SU-DHL-6 (cell line): Measurements from ENCODE around the gene CYB561.
"Not testable (repeated sequence)": the region's sequence is repeated elsewhere in the genome, so short reads cannot be mapped to it uniquely, and the experiment has no call there.

ENCODE experiments used
- H2AFZ ChIP-seq: fragments of 200-600 bp; sonication (generic); 2 replicates; pipeline ENCODE4 v1.6.1; 2014; ENCODE audit warnings: low read depth, mild to moderate bottlenecking, moderate library complexity, mixed read lengths, antibody characterized with exemption, low read length; ENCODE audit not compliant: severe bottlenecking
- H3F3A ChIP-seq: fragments of 200-600 bp; shearing (Covaris generic); 2 replicates; pipeline ENCODE4 v1.6.0; 2016; ENCODE audit warnings: antibody characterized with exemption, mild to moderate bottlenecking; ENCODE audit not compliant: insufficient read depth
- H3K27ac ChIP-seq: fragments of 200-600 bp; sonication (generic); 2 replicates; pipeline ENCODE4 v1.5.1; 2016; ENCODE audit warnings: low read depth, mild to moderate bottlenecking, low read length, moderate library complexity, mixed read lengths
- H3K27me3 ChIP-seq: fragments of 200-600 bp; sonication (generic), shearing (Covaris generic); 2 replicates; pipeline ENCODE4 v1.6.0; 2014; ENCODE audit warnings: mild to moderate bottlenecking, low read length
- H3K36me3 ChIP-seq: fragments of 200-600 bp; sonication (generic); 2 replicates; pipeline ENCODE4 v1.6.1; 2014; ENCODE audit warnings: mild to moderate bottlenecking, low read length, mixed read lengths
- H3K4me2 ChIP-seq: fragments of 300-600, 200-600 bp; shearing (Covaris generic), sonication (generic); 2 replicates; pipeline ENCODE4 v1.6.0; 2014; ENCODE audit warnings: low read length, low read depth, mild to moderate bottlenecking; ENCODE audit not compliant: poor library complexity, severe bottlenecking
- H3K4me3 ChIP-seq: fragments of 200-600 bp; sonication (generic); 2 replicates; pipeline ENCODE4 v1.5.1; 2014; ENCODE audit warnings: antibody characterized with exemption, low read length, mild to moderate bottlenecking, mixed read lengths; ENCODE audit not compliant: insufficient read depth, poor library complexity, severe bottlenecking
- H3K79me2 ChIP-seq: fragments of 200-600 bp; sonication (generic); 2 replicates; pipeline ENCODE4 v1.6.1; 2014; ENCODE audit warnings: mild to moderate bottlenecking, low read length, moderate library complexity; ENCODE audit not compliant: insufficient read depth
- H3K9ac ChIP-seq: fragments of 200-600 bp; sonication (generic); 2 replicates; pipeline ENCODE4 v1.7.0; 2014; ENCODE audit warnings: mild to moderate bottlenecking, low read length
- H3K9me2 ChIP-seq: fragments of 200-600 bp; sonication (generic); replicated peaks from 2 replicates; pipeline ENCODE4 v1.6.1; 2014; ENCODE audit warnings: low read length; ENCODE audit not compliant: insufficient read depth
- H3K9me3 ChIP-seq: fragments of 200-600 bp; sonication (generic); 2 replicates; pipeline ENCODE4 v1.6.1; 2014; ENCODE audit warnings: low read length, mixed read lengths; ENCODE audit not compliant: insufficient read depth
- H4K20me1 ChIP-seq: fragments of 200-600 bp; sonication (generic); 2 replicates; pipeline ENCODE4 v1.6.1; 2014; ENCODE audit warnings: low read depth, mild to moderate bottlenecking, antibody characterized with exemption, low read length, moderate library complexity, mixed read lengths
- EZH2phosphoT487 ChIP-seq: fragments of 200-600 bp; sonication (generic), shearing (Covaris generic); conservative IDR thresholded peaks from 2 replicates; pipeline ENCODE4 v1.6.1; 2018; ENCODE audit warnings: mild to moderate bottlenecking, antibody characterized with exemption, low read length, moderate library complexity, mixed read lengths
- TF ChIP-seq, protein P1 (sequence below): fragments of 200-600 bp; sonication (generic); IDR thresholded peaks from one replicate; pipeline ENCODE4 v1.5.1; 2017; ENCODE audit warnings: antibody characterized with exemption, mild to moderate bottlenecking, low read length, moderate library complexity; ENCODE audit not compliant: insufficient read depth, poor library complexity, severe bottlenecking

Gene CYB561

GRCh38 chr17:63458478-63458877 lies 12.4 kb upstream of the CYB561 start:
- Histone ChIP-seq H3K27ac (no peak overlapping the region), H3K4me3 (no peak overlapping the region), H3K36me3 (no peaks in the 10 kb centered on the region), H4K20me1 (no peaks in the 10 kb centered on the region), H2AFZ (no peak overlapping the region), H3K4me2 (no peak overlapping the region), H3K79me2 (no peaks in the 10 kb centered on the region), H3K27me3 (no peaks in the 10 kb centered on the region), H3K9me2 (no peaks in the 10 kb centered on the region), H3F3A (no peaks in the 10 kb centered on the region), H3K9me3 (no peaks in the 10 kb centered on the region), H3K9ac (no peak overlapping the region)
- no peak for TF ChIP-seq EZH2phosphoT487
- TF ChIP-seq, protein P1, sequence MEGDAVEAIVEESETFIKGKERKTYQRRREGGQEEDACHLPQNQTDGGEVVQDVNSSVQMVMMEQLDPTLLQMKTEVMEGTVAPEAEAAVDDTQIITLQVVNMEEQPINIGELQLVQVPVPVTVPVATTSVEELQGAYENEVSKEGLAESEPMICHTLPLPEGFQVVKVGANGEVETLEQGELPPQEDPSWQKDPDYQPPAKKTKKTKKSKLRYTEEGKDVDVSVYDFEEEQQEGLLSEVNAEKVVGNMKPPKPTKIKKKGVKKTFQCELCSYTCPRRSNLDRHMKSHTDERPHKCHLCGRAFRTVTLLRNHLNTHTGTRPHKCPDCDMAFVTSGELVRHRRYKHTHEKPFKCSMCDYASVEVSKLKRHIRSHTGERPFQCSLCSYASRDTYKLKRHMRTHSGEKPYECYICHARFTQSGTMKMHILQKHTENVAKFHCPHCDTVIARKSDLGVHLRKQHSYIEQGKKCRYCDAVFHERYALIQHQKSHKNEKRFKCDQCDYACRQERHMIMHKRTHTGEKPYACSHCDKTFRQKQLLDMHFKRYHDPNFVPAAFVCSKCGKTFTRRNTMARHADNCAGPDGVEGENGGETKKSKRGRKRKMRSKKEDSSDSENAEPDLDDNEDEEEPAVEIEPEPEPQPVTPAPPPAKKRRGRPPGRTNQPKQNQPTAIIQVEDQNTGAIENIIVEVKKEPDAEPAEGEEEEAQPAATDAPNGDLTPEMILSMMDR: no peak

- TF ChIP-seq EZH2phosphoT487: no peak
- TF ChIP-seq, protein P1: no peak
- H3K9me3 ChIP-seq: no peaks in the 10 kb centered on the region
- no peaks in the 10 kb centered on the region for H3K79me2 ChIP-seq
- no peak overlapping the region for H3K4me3 ChIP-seq
- no peak overlapping the region for H3K27ac ChIP-seq
- H3K9ac ChIP-seq: no peak overlapping the region
- H4K20me1 ChIP-seq: no peaks in the 10 kb centered on the region
- H3K9me2 ChIP-seq: no peaks in the 10 kb centered on the region
- no peak overlapping the region for H3K4me2 ChIP-seq
- H3F3A ChIP-seq: no peaks in the 10 kb centered on the region
- H3K36me3 ChIP-seq: no peaks in the 10 kb centered on the region
- H2AFZ ChIP-seq: no peak overlapping the region
- H3K27me3 ChIP-seq: no peaks in the 10 kb centered on the region
Measured at GRCh38 chr17:63455417-63455816, 9.3 kb upstream of the CYB561 start.

DNA sequence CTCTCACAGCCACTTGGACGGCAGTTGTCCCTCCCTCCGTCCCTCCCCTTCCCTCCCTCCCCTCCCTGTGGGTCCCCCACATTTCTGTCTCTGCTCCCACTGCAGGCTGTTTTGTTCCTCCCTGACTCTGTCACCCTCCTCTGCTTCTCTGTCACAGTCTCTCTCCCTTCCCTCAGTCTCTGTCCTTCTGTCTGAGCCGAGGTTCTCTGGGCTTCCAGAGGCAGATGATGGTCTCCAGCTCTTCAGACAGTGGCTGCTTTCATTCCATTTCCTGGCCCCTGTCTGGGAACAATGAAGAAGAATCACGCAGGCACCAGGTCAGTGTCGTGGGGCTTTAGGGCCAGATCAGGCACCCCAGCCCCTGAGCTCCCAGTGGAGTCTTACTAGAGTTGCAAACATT lies 8.8 kb upstream of the CYB561 start:
- TF ChIP-seq, protein P1: no peak
- TF ChIP-seq EZH2phosphoT487: no peak
- no peaks in the 10 kb centered on the region for H3F3A ChIP-seq
- no peaks in the 10 kb centered on the region for H3K79me2 ChIP-seq
- H3K9ac ChIP-seq: no peak overlapping the region
- no peak overlapping the region for H3K4me3 ChIP-seq
- no peak overlapping the region for H2AFZ ChIP-seq
- H3K9me2 ChIP-seq: no peaks in the 10 kb centered on the region
- H3K4me2 ChIP-seq: no peak overlapping the region
- H4K20me1 ChIP-seq: no peaks in the 10 kb centered on the region
- H3K36me3 ChIP-seq: no peaks in the 10 kb centered on the region
- no peaks in the 10 kb centered on the region for H3K9me3 ChIP-seq
- H3K27ac ChIP-seq: no peak overlapping the region
- H3K27me3 ChIP-seq: no peaks in the 10 kb centered on the region

DNA sequence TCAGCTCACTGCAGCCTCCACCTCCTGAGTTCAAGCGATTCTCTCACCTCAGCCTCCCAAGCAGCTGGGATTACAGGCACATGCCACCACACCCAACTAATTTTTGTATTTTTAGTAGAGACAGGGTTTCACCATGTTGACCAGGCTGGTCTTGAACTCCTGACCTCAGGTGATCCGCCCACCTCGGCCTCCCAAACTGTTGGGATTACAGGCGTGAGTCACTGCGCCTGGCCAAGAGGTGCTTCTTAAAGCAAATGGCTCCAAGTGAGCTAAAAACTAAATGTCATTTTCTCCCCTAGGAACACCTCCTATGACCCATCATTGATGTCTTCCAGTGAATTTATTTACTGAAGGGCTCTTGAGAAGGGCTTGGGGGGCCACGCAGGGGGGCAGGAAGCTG lies 8.3 kb upstream of the CYB561 start:
- H3K9me2 ChIP-seq, H3K4me3 ChIP-seq, H3K36me3 ChIP-seq, H3K27me3 ChIP-seq, H2AFZ ChIP-seq, H3K27ac ChIP-seq, H3K9me3 ChIP-seq, H3F3A ChIP-seq, H3K79me2 ChIP-seq, H3K9ac ChIP-seq, H4K20me1 ChIP-seq, H3K4me2 ChIP-seq: not testable (repeated sequence)
